ENCODE measurements around the gene KCTD4. TPM values are rescaled to one million over a fixed set of nuclear protein-coding genes. Genes with fewer than 3 reads are reported as not detected.

The KCTD4 gene
- total RNA-seq, 2 experiments from 2014 or later = not detected

GRCh38 chr13:45174478-45174877 is 26.4 kb downstream of the KCTD4 start:
- H3K36me3 ChIP-seq (ENCODE audit: insufficient read depth, low read length) = no peaks in the 10 kb centered on the region
- CTCF ChIA-PET = interaction anchor here (0.6 to 1.0 kb wide), 2 partner anchors 135 to 161 kb away, joined by 3 read pairs; no protein-coding TSS in a partner anchor

DNA sequence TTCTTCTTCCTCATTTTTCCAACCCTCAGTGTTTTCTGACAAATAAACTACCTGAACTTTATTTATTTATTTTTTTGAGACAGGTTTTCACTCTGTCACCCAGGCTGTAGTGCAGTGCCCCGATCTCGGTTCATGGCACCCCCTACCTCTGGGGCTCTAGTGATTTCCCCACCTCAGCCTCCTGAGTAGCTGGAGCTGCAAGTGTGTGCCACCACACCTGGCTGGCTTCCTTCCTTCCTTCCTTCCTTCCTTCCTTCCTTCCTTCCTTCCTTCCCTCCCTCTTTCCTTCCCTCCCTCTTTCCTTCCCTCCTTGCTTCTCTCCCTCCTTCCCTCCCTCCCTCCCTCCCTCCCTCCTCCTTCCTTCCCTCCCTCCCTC is 32.3 kb downstream of the KCTD4 start:
- no peaks in the 10 kb centered on the region for H3K27me3 Mint-ChIP-seq
- no peak overlapping the region for H3K4me3 Mint-ChIP-seq
- ChIA-PET CTCF (no interaction called here), POLR2A (no interaction called here)
- H3K27ac Mint-ChIP-seq = no peak overlapping the region
- no peaks in the 10 kb centered on the region for H3K9me3 Mint-ChIP-seq
- peaks cover 58% of the 10 kb centered on the region for H3K36me3 Mint-ChIP-seq (ENCODE audit: low read depth)
- Histone ChIP-seq H3K4me3 (ENCODE audit: low read length) (no peak overlapping the region), H3K27ac (ENCODE audit: low read depth in 1 of 2, low read length in 2 of 2) (no peak overlapping the region), H3K9me3 (ENCODE audit: control insufficient read depth in 1 of 2, insufficient read depth in 1 of 2, low read length in 2 of 2) (no peaks in the 10 kb centered on the region), H3K27me3 (ENCODE audit: control insufficient read depth in 1 of 2, insufficient read depth in 2 of 2, low read length in 2 of 2) (no peaks in the 10 kb centered on the region), H3K36me3 (ENCODE audit: insufficient read depth, low read length) (peaks cover 3% of the 10 kb centered on the region), H3K4me1 (ENCODE audit: insufficient read depth, low read length) (no peaks in the 10 kb centered on the region)
- H3K4me1 Mint-ChIP-seq (ENCODE audit: low read depth) = peaks cover 4% of the 10 kb centered on the region
- intact Hi-C loops (cut with DNase I, micrococcal nuclease) = no loop called here
- DNase-seq (no peak), ATAC-seq (ENCODE audit: poor library complexity) (no peak)
- TF ChIP-seq, protein P1, sequence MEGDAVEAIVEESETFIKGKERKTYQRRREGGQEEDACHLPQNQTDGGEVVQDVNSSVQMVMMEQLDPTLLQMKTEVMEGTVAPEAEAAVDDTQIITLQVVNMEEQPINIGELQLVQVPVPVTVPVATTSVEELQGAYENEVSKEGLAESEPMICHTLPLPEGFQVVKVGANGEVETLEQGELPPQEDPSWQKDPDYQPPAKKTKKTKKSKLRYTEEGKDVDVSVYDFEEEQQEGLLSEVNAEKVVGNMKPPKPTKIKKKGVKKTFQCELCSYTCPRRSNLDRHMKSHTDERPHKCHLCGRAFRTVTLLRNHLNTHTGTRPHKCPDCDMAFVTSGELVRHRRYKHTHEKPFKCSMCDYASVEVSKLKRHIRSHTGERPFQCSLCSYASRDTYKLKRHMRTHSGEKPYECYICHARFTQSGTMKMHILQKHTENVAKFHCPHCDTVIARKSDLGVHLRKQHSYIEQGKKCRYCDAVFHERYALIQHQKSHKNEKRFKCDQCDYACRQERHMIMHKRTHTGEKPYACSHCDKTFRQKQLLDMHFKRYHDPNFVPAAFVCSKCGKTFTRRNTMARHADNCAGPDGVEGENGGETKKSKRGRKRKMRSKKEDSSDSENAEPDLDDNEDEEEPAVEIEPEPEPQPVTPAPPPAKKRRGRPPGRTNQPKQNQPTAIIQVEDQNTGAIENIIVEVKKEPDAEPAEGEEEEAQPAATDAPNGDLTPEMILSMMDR (IDR thresholded peaks at IDR 0.05) = no peak

More at GRCh38 chr13:45174478-45174877, 26.4 kb downstream of the KCTD4 start:
- POLR2A ChIA-PET = no interaction called here
- no peaks in the 10 kb centered on the region for H3K27me3 ChIP-seq (ENCODE audit: control insufficient read depth in 1 of 2, insufficient read depth in 2 of 2, low read length in 2 of 2)
- H3K4me1 ChIP-seq (ENCODE audit: insufficient read depth, low read length) = peaks cover 4% of the 10 kb centered on the region
- DNase-seq (no peak), ATAC-seq (ENCODE audit: poor library complexity) (no peak)
- no peaks in the 10 kb centered on the region for H3K9me3 ChIP-seq (ENCODE audit: control insufficient read depth in 1 of 2, insufficient read depth in 1 of 2, low read length in 2 of 2)
- H3K27me3 Mint-ChIP-seq = no peaks in the 10 kb centered on the region
- no peaks in the 10 kb centered on the region for H3K9me3 Mint-ChIP-seq
- intact Hi-C loops (cut with DNase I, micrococcal nuclease) = no loop called here
- no peak overlapping the region for H3K4me3 ChIP-seq (ENCODE audit: low read length)
- TF ChIP-seq, protein P1 (IDR thresholded peaks at IDR 0.05) = no peak
- no peak overlapping the region for H3K27ac ChIP-seq (ENCODE audit: low read depth in 1 of 2, low read length in 2 of 2)
- peaks cover 67% of the 10 kb centered on the region for H3K36me3 Mint-ChIP-seq (ENCODE audit: low read depth)
- no peak overlapping the region for H3K4me3 Mint-ChIP-seq
- H3K27ac Mint-ChIP-seq = no peak overlapping the region
- H3K4me1 Mint-ChIP-seq (ENCODE audit: low read depth) = peaks cover 23% of the 10 kb centered on the region

- intact Hi-C loops (cut with DNase I, micrococcal nuclease) = no loop called here
- Mint-ChIP-seq H3K9me3 (no peaks in the 10 kb centered on the region), H3K27ac (no peak overlapping the region), H3K27me3 (no peaks in the 10 kb centered on the region), H3K4me3 (no peak overlapping the region), H3K36me3 (ENCODE audit: low read depth) (peaks cover 54% of the 10 kb centered on the region), H3K4me1 (ENCODE audit: low read depth) (peaks cover 4% of the 10 kb centered on the region)
- H3K4me3 ChIP-seq (ENCODE audit: low read length) = no peak overlapping the region
- POLR2A ChIA-PET = no interaction called here
- DNase-seq (no peak), ATAC-seq (ENCODE audit: poor library complexity) (no peak)
- H3K9me3 ChIP-seq (ENCODE audit: control insufficient read depth in 1 of 2, insufficient read depth in 1 of 2, low read length in 2 of 2) = no peaks in the 10 kb centered on the region
- H3K4me1 ChIP-seq (ENCODE audit: insufficient read depth, low read length) = no peaks in the 10 kb centered on the region
- CTCF ChIA-PET = interaction anchor here (0.7 kb wide), 1 partner anchor 44 kb away, joined by 3 read pairs; no protein-coding TSS in a partner anchor
- peaks cover 3% of the 10 kb centered on the region for H3K36me3 ChIP-seq (ENCODE audit: insufficient read depth, low read length)
- TF ChIP-seq, protein P1 (IDR thresholded peaks at IDR 0.05) = no peak
- no peak overlapping the region for H3K27ac ChIP-seq (ENCODE audit: low read depth in 1 of 2, low read length in 2 of 2)
- no peaks in the 10 kb centered on the region for H3K27me3 ChIP-seq (ENCODE audit: control insufficient read depth in 1 of 2, insufficient read depth in 2 of 2, low read length in 2 of 2)
Measured at GRCh38 chr13:45167611-45168554, 33.0 kb downstream of the KCTD4 start.

Measured in CD4-positive, alpha-beta T cell (primary cell).